Measurements from ENCODE around the gene SMIM45.
A peak's percentile ranks its signal among the peaks of the same experiment; 100 is the strongest.

Gene SMIM45

DNA sequence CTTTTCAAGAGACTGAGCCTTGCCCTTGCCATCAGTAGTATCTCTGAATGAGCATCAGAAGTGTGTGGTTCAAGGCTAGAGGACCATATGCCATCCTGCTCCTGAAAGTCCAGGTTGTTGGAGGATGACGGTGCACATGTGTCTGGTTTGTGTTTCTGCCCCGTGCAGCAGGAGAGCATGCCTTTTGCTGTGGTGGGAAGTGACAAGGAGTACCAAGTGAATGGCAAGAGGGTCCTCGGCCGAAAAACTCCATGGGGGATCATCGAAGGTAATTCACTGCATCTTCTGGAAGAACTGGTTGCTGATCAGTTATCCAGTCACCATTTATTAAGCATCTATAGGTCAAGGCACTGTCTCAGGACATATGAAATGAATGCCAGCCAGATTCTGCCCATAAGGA, 40.5 kb downstream of the SMIM45 start:
- no CpG with 5 or more reads among the region's 5 CpGs for WGBS, 2 donors (ENCODE audit: extremely low coverage in 2 of 2, insufficient read length in 2 of 2, insufficient replicate concordance in 1 of 2)

DNA sequence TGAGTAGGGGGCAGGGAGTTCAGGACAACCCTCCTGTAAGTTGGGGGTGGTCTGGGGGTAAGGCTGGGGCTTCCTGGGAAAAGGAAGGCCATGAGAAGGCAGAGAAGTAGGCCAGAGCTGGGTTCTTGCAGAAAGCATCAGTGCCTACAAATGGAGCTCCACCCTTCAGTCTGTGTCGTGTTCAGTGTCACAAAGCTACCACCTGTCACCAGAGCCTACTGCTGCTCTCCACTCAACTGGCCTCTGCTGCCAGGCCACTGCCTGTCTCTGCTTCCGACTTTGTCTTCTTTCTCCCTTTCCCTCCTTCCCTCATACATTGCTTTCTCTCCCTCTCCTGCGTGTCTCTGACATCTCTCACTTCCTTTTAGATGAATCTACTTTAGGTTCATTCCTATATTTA, 43.3 kb downstream of the SMIM45 start:
- H3K4ac ChIP-seq (ENCODE audit: low read length), result no peak overlapping the region
- H3K27me3 ChIP-seq (ENCODE audit: control insufficient read depth in 3 of 3, insufficient read depth in 3 of 3, low read depth in 1 of 3, low read length in 3 of 3), result no peaks in the 10 kb centered on the region
- no peak overlapping the region for H3K4me3 ChIP-seq (ENCODE audit: low read length in 2 of 2)
- no peak overlapping the region for H3K9ac ChIP-seq (ENCODE audit: low read depth, low read length, poor library complexity)
- no peak for DNase-seq (ENCODE audit: low spot score)
- no peak overlapping the region for H4K8ac ChIP-seq (ENCODE audit: low read depth, low read length)
- H2BK5ac ChIP-seq (ENCODE audit: low read length), result no peak overlapping the region
- H3K27ac ChIP-seq (replicated peaks; ENCODE audit: low read length), result no peak overlapping the region
- H3K9me3 ChIP-seq (replicated peaks in 1 of 2; ENCODE audit: control insufficient read depth in 2 of 2, insufficient read depth in 1 of 2, low read depth in 1 of 2, low read length in 2 of 2), result no peaks in the 10 kb centered on the region
- peaks cover 0 to 1% of the 10 kb centered on the region in 2 donors for H3K4me1 ChIP-seq (ENCODE audit: control insufficient read depth in 2 of 2, insufficient read depth in 1 of 2, low read depth in 1 of 2, low read length in 2 of 2)
- no CpG with 5 or more reads among the region's 3 CpGs for WGBS, 2 donors (ENCODE audit: extremely low coverage in 2 of 2, insufficient read length in 2 of 2, insufficient replicate concordance in 1 of 2)
- no peak overlapping the region for H2AFZ ChIP-seq (ENCODE audit: low read length)
- no peaks in the 10 kb centered on the region for H3K79me1 ChIP-seq (ENCODE audit: low read depth, low read length)
- no peak overlapping the region for H3K4me2 ChIP-seq (ENCODE audit: insufficient read depth, low read length, poor library complexity, severe bottlenecking)
- H4K91ac ChIP-seq (ENCODE audit: low read depth, low read length, poor library complexity), result no peak overlapping the region
- H3K18ac ChIP-seq (ENCODE audit: low read length), result no peak overlapping the region
- peaks cover 23 to 70% of the 10 kb centered on the region in 2 donors for H3K36me3 ChIP-seq (replicated peaks in 1 of 2; ENCODE audit: control insufficient read depth in 2 of 2, insufficient read depth in 2 of 2, low read length in 2 of 2)
- no peak overlapping the region for H2BK120ac ChIP-seq (ENCODE audit: low read depth, low read length)
- no peak overlapping the region for H2BK12ac ChIP-seq (ENCODE audit: low read length)
- no peak overlapping the region for H2AK5ac ChIP-seq (ENCODE audit: low read depth, low read length)
- H3K23ac ChIP-seq (ENCODE audit: low read depth, low read length, poor library complexity), result no peak overlapping the region
- H3K14ac ChIP-seq (ENCODE audit: low read length), result no peak overlapping the region
- no peak overlapping the region for H2BK15ac ChIP-seq (ENCODE audit: low read length)

More for the DNA sequence above, 40.5 kb downstream of the SMIM45 start:
- Histone ChIP-seq H2BK120ac (ENCODE audit: low read depth, low read length) (no peak overlapping the region), H4K8ac (ENCODE audit: low read depth, low read length) (no peak overlapping the region), H2AFZ (ENCODE audit: low read length) (no peak overlapping the region), H2BK5ac (ENCODE audit: low read length) (no peak overlapping the region), H3K18ac (ENCODE audit: low read length) (no peak overlapping the region), H3K27me3 (ENCODE audit: control insufficient read depth in 3 of 3, insufficient read depth in 3 of 3, low read depth in 1 of 3, low read length in 3 of 3) (no peaks in the 10 kb centered on the region), H3K4ac (ENCODE audit: low read length) (no peak overlapping the region), H3K79me1 (ENCODE audit: low read depth, low read length) (no peaks in the 10 kb centered on the region), H4K91ac (ENCODE audit: low read depth, low read length, poor library complexity) (no peak overlapping the region), H3K9ac (ENCODE audit: low read depth, low read length, poor library complexity) (no peak overlapping the region), H3K14ac (ENCODE audit: low read length) (no peak overlapping the region), H3K23ac (ENCODE audit: low read depth, low read length, poor library complexity) (no peak overlapping the region), H2BK15ac (ENCODE audit: low read length) (no peak overlapping the region), H3K4me1 (ENCODE audit: control insufficient read depth in 2 of 2, insufficient read depth in 1 of 2, low read depth in 1 of 2, low read length in 2 of 2) (no peaks in the 10 kb centered on the region), H3K9me3 (replicated peaks in 1 of 2; ENCODE audit: control insufficient read depth in 2 of 2, insufficient read depth in 1 of 2, low read depth in 1 of 2, low read length in 2 of 2) (no peaks in the 10 kb centered on the region), H3K4me2 (ENCODE audit: insufficient read depth, low read length, poor library complexity, severe bottlenecking) (no peak overlapping the region), H2AK5ac (ENCODE audit: low read depth, low read length) (no peak overlapping the region), H2BK12ac (ENCODE audit: low read length) (no peak overlapping the region), H3K4me3 (ENCODE audit: low read length in 2 of 2) (no peak overlapping the region), H3K36me3 (replicated peaks in 1 of 2; ENCODE audit: control insufficient read depth in 2 of 2, insufficient read depth in 2 of 2, low read length in 2 of 2) (peaks cover 36 to 94% of the 10 kb centered on the region in 2 donors), H3K27ac (replicated peaks; ENCODE audit: low read length) (no peak overlapping the region)
- DNase-seq (ENCODE audit: low spot score), result no peak

DNA sequence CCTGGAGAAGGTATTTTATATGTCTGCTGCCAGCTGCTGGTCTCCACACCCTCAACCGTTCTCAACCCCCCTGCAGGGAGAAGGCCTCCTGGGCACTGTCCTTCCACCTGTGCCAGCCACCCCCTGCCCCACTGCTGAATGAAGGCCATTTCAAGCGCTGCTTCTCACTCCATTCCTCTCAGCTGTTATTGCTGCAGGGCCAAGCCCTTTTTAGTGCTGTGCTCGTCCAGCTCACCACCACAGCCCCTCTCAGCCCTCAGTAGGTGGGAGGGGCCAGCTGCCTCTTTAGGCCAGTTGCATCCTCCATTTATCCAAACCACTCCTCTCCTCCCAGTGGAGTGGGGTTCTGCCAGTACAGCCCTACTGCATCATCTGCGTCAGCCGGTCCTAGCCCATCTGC, 44.9 kb downstream of the SMIM45 start:
- no peak overlapping the region for H4K91ac ChIP-seq (ENCODE audit: low read depth, low read length, poor library complexity)
- no peak overlapping the region for H3K14ac ChIP-seq (ENCODE audit: low read length)
- H3K27ac ChIP-seq (replicated peaks; ENCODE audit: low read length), result no peak overlapping the region
- H3K4me3 ChIP-seq (ENCODE audit: low read length in 2 of 2), result no peak overlapping the region
- no peak overlapping the region for H2BK12ac ChIP-seq (ENCODE audit: low read length)
- H3K36me3 ChIP-seq (replicated peaks in 1 of 2; ENCODE audit: control insufficient read depth in 2 of 2, insufficient read depth in 2 of 2, low read length in 2 of 2), result peaks cover 18 to 59% of the 10 kb centered on the region in 2 donors
- H3K4ac ChIP-seq (ENCODE audit: low read length), result no peak overlapping the region
- peaks cover 0 to 1% (median 0%) of the 10 kb centered on the region in 3 experiments for H3K27me3 ChIP-seq (ENCODE audit: control insufficient read depth in 3 of 3, insufficient read depth in 3 of 3, low read depth in 1 of 3, low read length in 3 of 3)
- H2AFZ ChIP-seq (ENCODE audit: low read length), result no peak overlapping the region
- H3K79me1 ChIP-seq (ENCODE audit: low read depth, low read length), result no peaks in the 10 kb centered on the region
- H2BK15ac ChIP-seq (ENCODE audit: low read length), result no peak overlapping the region
- H3K23ac ChIP-seq (ENCODE audit: low read depth, low read length, poor library complexity), result no peak overlapping the region
- no peak overlapping the region for H3K9ac ChIP-seq (ENCODE audit: low read depth, low read length, poor library complexity)
- H3K18ac ChIP-seq (ENCODE audit: low read length), result no peak overlapping the region
- H2AK5ac ChIP-seq (ENCODE audit: low read depth, low read length), result no peak overlapping the region
- no peaks in the 10 kb centered on the region for H3K9me3 ChIP-seq (replicated peaks in 1 of 2; ENCODE audit: control insufficient read depth in 2 of 2, insufficient read depth in 1 of 2, low read depth in 1 of 2, low read length in 2 of 2)
- WGBS, 2 donors (ENCODE audit: extremely low coverage in 2 of 2, insufficient read length in 2 of 2, insufficient replicate concordance in 1 of 2), result no CpG with 5 or more reads among the region's 5 CpGs
- H2BK120ac ChIP-seq (ENCODE audit: low read depth, low read length), result no peak overlapping the region
- H4K8ac ChIP-seq (ENCODE audit: low read depth, low read length), result no peak overlapping the region
- no peak overlapping the region for H3K4me2 ChIP-seq (ENCODE audit: insufficient read depth, low read length, poor library complexity, severe bottlenecking)
- DNase-seq (ENCODE audit: low spot score), result no peak
- no peak overlapping the region for H2BK5ac ChIP-seq (ENCODE audit: low read length)
- H3K4me1 ChIP-seq (ENCODE audit: control insufficient read depth in 2 of 2, insufficient read depth in 1 of 2, low read depth in 1 of 2, low read length in 2 of 2), result peaks cover 0 to 6% of the 10 kb centered on the region in 2 donors

DNA sequence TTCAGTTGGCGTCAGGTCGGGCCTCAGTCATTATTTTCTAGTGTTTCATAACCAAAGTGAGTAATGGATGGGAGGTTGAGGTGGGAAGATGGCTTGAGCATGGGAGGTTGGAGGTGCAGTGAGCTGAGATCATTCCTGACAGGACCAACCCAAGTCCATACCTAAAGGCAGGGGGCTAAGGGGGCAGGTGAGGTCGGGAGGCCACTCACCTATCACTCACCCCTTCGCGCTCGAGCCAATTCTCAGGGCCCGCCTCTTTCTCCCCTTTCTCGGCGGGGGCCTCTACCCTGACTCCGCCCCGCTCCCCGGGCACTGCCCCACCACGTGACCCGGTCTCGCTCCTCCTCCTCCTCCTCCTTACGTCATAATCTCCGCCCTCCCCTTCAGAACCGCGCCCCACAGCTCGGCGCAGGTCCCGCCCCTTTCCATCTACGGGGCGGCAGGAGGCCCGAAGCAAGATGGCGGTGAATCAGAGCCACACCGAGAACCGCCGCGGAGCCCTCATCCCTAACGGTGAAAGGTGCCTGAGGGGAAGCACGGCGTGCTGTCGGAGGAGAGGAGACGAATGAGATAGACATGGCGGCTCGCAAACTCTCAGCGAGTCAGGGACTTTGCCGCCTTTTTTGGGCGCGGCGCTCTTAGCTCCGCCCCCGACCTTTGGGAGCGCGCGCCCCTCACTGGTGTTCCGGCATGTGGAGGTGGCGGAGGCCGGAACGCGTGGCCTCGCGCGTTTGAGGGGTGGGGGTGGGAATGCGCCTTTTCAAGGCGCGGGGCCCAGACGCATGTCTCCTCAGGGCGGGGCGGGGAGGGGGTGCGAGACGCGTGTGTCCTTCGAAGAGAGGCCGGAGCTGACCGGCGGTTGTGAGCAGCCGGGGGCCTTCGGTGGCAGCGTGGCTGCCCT, 46.7 kb downstream of the SMIM45 start, which contains the start of gene WBP2NL:
TSS of gene WBP2NL (plus strand) at position 428 of the 901 bp plus-strand sequence. CDS start at position 459, 31 bp downstream.
- Histone ChIP-seq H3K4me1 (ENCODE audit: control insufficient read depth in 2 of 2, insufficient read depth in 1 of 2, low read depth in 1 of 2, low read length in 2 of 2) (peaks cover 0 to 6% of the 10 kb centered on the region in 2 donors), H3K14ac (ENCODE audit: low read length) (no peak within 1 kb of the TSS), H2BK15ac (ENCODE audit: low read length) (no peak within 1 kb of the TSS), H3K9ac (ENCODE audit: low read depth, low read length, poor library complexity) (no peak within 1 kb of the TSS), H3K4me3 (ENCODE audit: low read length in 2 of 2) (no peak within 1 kb of the TSS), H3K27me3 (ENCODE audit: control insufficient read depth in 3 of 3, insufficient read depth in 3 of 3, low read depth in 1 of 3, low read length in 3 of 3) (peaks cover 0 to 1% (median 0%) of the 10 kb centered on the region in 3 experiments), H3K9me3 (replicated peaks in 1 of 2; ENCODE audit: control insufficient read depth in 2 of 2, insufficient read depth in 1 of 2, low read depth in 1 of 2, low read length in 2 of 2) (no peaks in the 10 kb centered on the region), H3K36me3 (replicated peaks in 1 of 2; ENCODE audit: control insufficient read depth in 2 of 2, insufficient read depth in 2 of 2, low read length in 2 of 2) (peaks cover 9 to 41% of the 10 kb centered on the region in 2 donors), H2BK5ac (ENCODE audit: low read length) (no peak within 1 kb of the TSS), H3K79me1 (ENCODE audit: low read depth, low read length) (no peaks in the 10 kb centered on the region), H3K4ac (ENCODE audit: low read length) (no peak within 1 kb of the TSS), H2AFZ (ENCODE audit: low read length) (no peak within 1 kb of the TSS), H4K8ac (ENCODE audit: low read depth, low read length) (no peak within 1 kb of the TSS), H3K27ac (replicated peaks; ENCODE audit: low read length) (no peak within 1 kb of the TSS), H2AK5ac (ENCODE audit: low read depth, low read length) (no peak within 1 kb of the TSS), H4K91ac (ENCODE audit: low read depth, low read length, poor library complexity) (no peak within 1 kb of the TSS), H2BK120ac (ENCODE audit: low read depth, low read length) (no peak within 1 kb of the TSS), H2BK12ac (ENCODE audit: low read length) (no peak within 1 kb of the TSS), H3K23ac (ENCODE audit: low read depth, low read length, poor library complexity) (peak within 1 kb of the TSS; percentile 47), H3K4me2 (ENCODE audit: insufficient read depth, low read length, poor library complexity, severe bottlenecking) (no peak within 1 kb of the TSS), H3K18ac (ENCODE audit: low read length) (no peak within 1 kb of the TSS)
- WGBS, 2 donors (ENCODE audit: extremely low coverage in 2 of 2, insufficient read length in 2 of 2, insufficient replicate concordance in 1 of 2), result 100% methylated on average over 1 of the region's 71 CpGs; no CpG with 5 or more reads in 1 of the 2 donors
- DNase-seq (ENCODE audit: low spot score), result no peak

Data from neuronal stem cell (in vitro differentiated cells).